Lung microvascular endothelial cell (primary cell): ENCODE results near the gene U2AF1L4. TPM values are rescaled to one million over a fixed set of nuclear protein-coding genes. Genes with fewer than 3 reads are reported as not detected.
"Not testable (repeated sequence)": the region's sequence is repeated elsewhere in the genome, so short reads cannot be mapped to it uniquely, and the experiment has no call there.

Experiments used
- DNase-seq, 2 donors: peaks; one replicate each; pipeline versions ENCODE4 v3.0.0 to v3.0.0-alpha.2; 2010; ENCODE audit warnings: low read depth in 2 of 2
- total RNA-seq: library from RNA; depleted of rRNA; stranded (reverse); fragments of >200 nt; gene quantifications from 2 replicates; pipeline ENCODE4 v1.2.1, GENCODE V29; 2014

Gene U2AF1L4
- total RNA-seq, 1 donor from 2014 or later = 4.0 TPM

GRCh38 chr19:35780717-35781116 lies 35.5 kb upstream of the U2AF1L4 start:
- DNase-seq = no peak

GRCh38 chr19:35780058-35780457 lies 34.8 kb upstream of the U2AF1L4 start:
- DNase-seq = no peak

GRCh38 chr19:35779033-35779432 lies 33.8 kb upstream of the U2AF1L4 start:
- no peak for DNase-seq

GRCh38 chr19:35777961-35778360 lies 32.7 kb upstream of the U2AF1L4 start:
- DNase-seq = no peak

- no peak for DNase-seq
These were observed 32.0 kb upstream of the U2AF1L4 start for GRCh38 chr19:35777086-35777841.

GRCh38 chr19:35776102-35776788 lies 31.0 kb upstream of the U2AF1L4 start:
- DNase-seq = no peak

GRCh38 chr19:35775298-35776101 lies 30.3 kb upstream of the U2AF1L4 start, which contains the start of gene ARHGAP33:
Gene ARHGAP33, plus strand, starts transcription at chr19:35775564. Its CDS starts 95 bp downstream, at chr19:35775659.
- DNase-seq = peak; percentile 94 to 97

- no peak for DNase-seq
These were observed 29.8 kb upstream of the U2AF1L4 start for GRCh38 chr19:35775046-35775297.

- DNase-seq = no peak
These were observed 29.2 kb upstream of the U2AF1L4 start for GRCh38 chr19:35774274-35775045.

GRCh38 chr19:35773020-35773806 lies 28.0 kb upstream of the U2AF1L4 start:
- DNase-seq = no peak

- DNase-seq = not testable (repeated sequence)
These were observed 27.1 kb upstream of the U2AF1L4 start for GRCh38 chr19:35772362-35772761.

- no peak for DNase-seq
These were observed 22.8 kb upstream of the U2AF1L4 start for GRCh38 chr19:35768082-35768421.

- no peak for DNase-seq
These were observed 22.3 kb upstream of the U2AF1L4 start for GRCh38 chr19:35767288-35768081.

GRCh38 chr19:35766571-35767104 lies 21.4 kb upstream of the U2AF1L4 start:
- DNase-seq = no peak

- DNase-seq = no peak
These were observed 19.5 kb upstream of the U2AF1L4 start for GRCh38 chr19:35764432-35765315.

GRCh38 chr19:35760711-35761349 lies 15.6 kb upstream of the U2AF1L4 start:
- no peak for DNase-seq

- DNase-seq = no peak
These were observed 14.5 kb upstream of the U2AF1L4 start for GRCh38 chr19:35759697-35760096.
